Psoas muscle (tissue), 8 donors: Measurements from ENCODE around the gene LCMT2. TPM values are rescaled to one million over a fixed set of nuclear protein-coding genes. Genes with fewer than 3 reads are reported as not detected.

Experiments
- ATAC-seq, 4 donors: fragments of 200-7000 bp; cut with Tn5 transposase; one replicate each; pipeline ENCODE4 v1.9.1; 2020; ENCODE audit warnings: moderate library complexity in 3 of 4, mild to moderate bottlenecking in 2 of 4
- DNase-seq, 2 donors: peaks; one replicate each; pipeline ENCODE4 v3.0.0-alpha.2; 2020
- H3K27ac ChIP-seq: fragments of 200-600 bp; one replicate; pipeline ENCODE4 v1.8.0; 2022
- H3K27me3 ChIP-seq, 3 donors: fragments of 200-600 bp in 1 of 3; one replicate each; pipeline versions ENCODE4 v1.6.1 to v1.8.0; 2013 to 2022; ENCODE audit warnings: low read length in 2 of 3, mild to moderate bottlenecking in 2 of 3, moderate library complexity in 1 of 3; ENCODE audit not compliant: insufficient read depth in 3 of 3
- H3K36me3 ChIP-seq, 2 donors: fragments of 200-600 bp in 1 of 2; one replicate each; pipeline versions ENCODE4 v1.6.1 to v1.8.0; 2013 to 2022; ENCODE audit warnings: low read depth in 1 of 2, mild to moderate bottlenecking in 1 of 2, moderate library complexity in 1 of 2; ENCODE audit not compliant: insufficient read depth in 1 of 2
- H3K4me1 ChIP-seq: fragments of 200-600 bp; one replicate; pipeline ENCODE4 v1.8.0; 2022
- H3K4me3 ChIP-seq: fragments of 200-600 bp; one replicate; pipeline ENCODE4 v1.8.0; 2022; ENCODE audit warnings: mild to moderate bottlenecking
- H3K9me3 ChIP-seq: fragments of 200-600 bp; one replicate; pipeline ENCODE4 v1.8.0; 2022
- CTCF ChIP-seq: fragments of 200-600 bp; IDR thresholded peaks from one replicate; pipeline ENCODE4 v1.8.0; 2022; ENCODE audit warnings: antibody characterized with exemption
- WGBS, 3 donors: extraction: QIAGEN DNeasy Blood & Tissue Kit; methylation state at CpG; one replicate each; pipeline versions ENCODE4 v1.1.6 to v1.1.7; 2013; 5-methylcytosine and 5-hydroxymethylcytosine counted together
- intact Hi-C, 2 donors: fragments of 100-400 bp; cut with DNase I; formaldehyde crosslinking; loops; one replicate each; pipeline versions ENCODE4 v1.11.0 to v1.14.2; 2022
- polyA plus RNA-seq, 3 donors: library from polyadenylated mRNA; stranded (reverse); fragments of 200-250 nt; gene quantifications; one replicate each; pipeline ENCODE4 v1.2.3, GENCODE V29; 2013
- total RNA-seq, 4 donors: library from RNA; stranded (reverse); fragmentation: NEBNext Ultra II Directional in 2 of 4; extraction: Animal tissue kit (Norgen Biotek cat#: 25700) in 2 of 4; gene quantifications; one replicate each; pipeline versions ENCODE4 v1.2.1 to v1.2.4, GENCODE V29; 2021 to 2023
- donor health status: healthy with polysubstance abuse.
- donor health status: DM: no; HTN: no; CAD: no; lungs with moderate emphysema.
- donor health status: Bipolar disorder and iron deficiency.
- donor health status: healthy.
- donor health status: DM: yes; HTN: yes; CAD: no.
- donor health status: DM: no; HTN: no; CAD: no.
- donor health status: DM: no; HTN: no; CAD: no.
- donor health status: DM: yes; HTN: yes; CAD: no.

The LCMT2 gene
- total and polyA plus RNA-seq, 7 donors: 2.6 to 7.8 (median 5.6) TPM

GRCh38 chr15:43329217-43329959, 985 bp downstream of the LCMT2 start:
- peak in 1 of 4 donors; percentile 2 for ATAC-seq
- 4 to 10% (median 7%) methylated on average over 34 to 38 of the region's 38 CpGs for WGBS, 3 donors
- Histone ChIP-seq H3K9me3 (no peaks in the 10 kb centered on the region), H3K4me3 (peak overlapping the region; percentile 89), H3K36me3 (peaks cover 2 to 28% of the 10 kb centered on the region in 2 donors), H3K4me1 (peaks cover 39% of the 10 kb centered on the region), H3K27ac (peak overlapping the region; percentile 97), H3K27me3 (no peaks in the 10 kb centered on the region)
- no peak for TF ChIP-seq CTCF
- DNase-seq: no peak
- intact Hi-C loops: loop anchor here in 1 of 2 donors (10.0 kb wide), 1 partner anchor 225 kb away; the partner anchor contains the start of gene UBR1

GRCh38 chr15:43325039-43325684, 5.2 kb downstream of the LCMT2 start:
- Histone ChIP-seq H3K9me3 (no peaks in the 10 kb centered on the region), H3K36me3 (peaks cover 0 to 7% of the 10 kb centered on the region in 2 donors), H3K4me1 (peaks cover 30% of the 10 kb centered on the region), H3K27me3 (no peaks in the 10 kb centered on the region), H3K27ac (no peak overlapping the region), H3K4me3 (no peak overlapping the region)
- 66 to 75% (median 72%) methylated on average over 6 of the region's 6 CpGs for WGBS, 3 donors
- intact Hi-C loops: loop anchor here in 1 of 2 donors (10.0 kb wide), 1 partner anchor 220 kb away; the partner anchor contains the start of gene UBR1
- no peak for ATAC-seq
- no peak for DNase-seq
- no peak for TF ChIP-seq CTCF

GRCh38 chr15:43318990-43319771, 11.2 kb downstream of the LCMT2 start:
- intact Hi-C loops: no loop called here
- H3K9me3 ChIP-seq: no peaks in the 10 kb centered on the region
- no peak for ATAC-seq
- H3K4me3 ChIP-seq: no peak overlapping the region
- 84 to 86% (median 86%) methylated on average over 4 of the region's 4 CpGs for WGBS, 3 donors
- TF ChIP-seq CTCF: no peak
- H3K27me3 ChIP-seq: no peaks in the 10 kb centered on the region
- no peak for DNase-seq
- H3K27ac ChIP-seq: no peak overlapping the region
- H3K36me3 ChIP-seq: no peaks in the 10 kb centered on the region
- H3K4me1 ChIP-seq: no peaks in the 10 kb centered on the region

GRCh38 chr15:43317566-43318184, 12.7 kb downstream of the LCMT2 start:
- WGBS, 3 donors: 68 to 76% (median 72%) methylated on average over 8 of the region's 8 CpGs
- Histone ChIP-seq H3K4me3 (no peak overlapping the region), H3K9me3 (no peaks in the 10 kb centered on the region), H3K36me3 (no peaks in the 10 kb centered on the region), H3K4me1 (no peaks in the 10 kb centered on the region), H3K27me3 (no peaks in the 10 kb centered on the region), H3K27ac (no peak overlapping the region)
- ATAC-seq (no peak), DNase-seq (no peak)
- intact Hi-C loops: no loop called here
- TF ChIP-seq CTCF: no peak
